ENCODE measurements around the gene TRIM69.
A peak's percentile ranks its signal among the peaks of the same experiment; 100 is the strongest.
"Not testable (repeated sequence)": the region's sequence is repeated elsewhere in the genome, so short reads cannot be mapped to it uniquely, and the experiment has no call there.

The TRIM69 gene

GRCh38 chr15:44716983-44717602 is 19.2 kb upstream of the TRIM69 start:
- DNase-seq = no peak

DNA sequence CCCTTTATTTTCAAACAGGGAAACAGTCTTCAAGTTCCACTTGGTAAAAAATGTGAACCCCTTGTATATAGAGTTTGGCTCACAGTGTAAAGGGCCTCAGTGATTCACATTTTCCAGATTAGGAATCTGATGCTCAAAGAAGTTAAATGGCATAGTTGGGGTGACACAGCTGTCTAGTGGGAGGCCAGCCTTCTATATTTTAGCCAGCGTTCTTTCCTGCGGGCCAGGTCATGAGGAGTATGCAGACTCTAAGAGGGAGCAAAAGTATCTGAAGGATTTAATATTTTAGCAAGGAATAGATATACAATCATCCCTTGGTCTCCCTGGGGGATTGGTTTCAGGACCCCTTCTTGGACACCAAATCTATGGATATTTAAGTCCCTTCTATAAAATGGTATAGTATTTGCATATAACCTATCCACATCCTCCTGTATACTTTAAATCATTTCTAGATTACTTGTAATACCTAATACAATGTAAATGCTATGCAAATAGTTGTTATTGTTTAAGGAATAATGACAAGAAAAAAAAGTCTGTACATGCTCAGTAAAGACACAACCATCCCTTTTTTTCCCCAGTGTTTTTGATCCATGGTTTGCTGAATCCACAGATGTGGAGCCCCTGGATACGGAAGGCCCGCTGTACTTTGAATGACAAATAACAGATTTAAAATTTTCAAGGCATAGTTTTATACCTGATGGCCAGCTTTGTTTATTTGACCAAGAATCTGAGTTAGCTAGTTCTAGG is 18.0 kb upstream of the TRIM69 start:
- DNase-seq = no peak

- no peak for DNase-seq
These were observed 17.4 kb upstream of the TRIM69 start for GRCh38 chr15:44718927-44719292.

- no peak for DNase-seq
These were observed 16.9 kb upstream of the TRIM69 start for GRCh38 chr15:44719293-44719999.

DNA sequence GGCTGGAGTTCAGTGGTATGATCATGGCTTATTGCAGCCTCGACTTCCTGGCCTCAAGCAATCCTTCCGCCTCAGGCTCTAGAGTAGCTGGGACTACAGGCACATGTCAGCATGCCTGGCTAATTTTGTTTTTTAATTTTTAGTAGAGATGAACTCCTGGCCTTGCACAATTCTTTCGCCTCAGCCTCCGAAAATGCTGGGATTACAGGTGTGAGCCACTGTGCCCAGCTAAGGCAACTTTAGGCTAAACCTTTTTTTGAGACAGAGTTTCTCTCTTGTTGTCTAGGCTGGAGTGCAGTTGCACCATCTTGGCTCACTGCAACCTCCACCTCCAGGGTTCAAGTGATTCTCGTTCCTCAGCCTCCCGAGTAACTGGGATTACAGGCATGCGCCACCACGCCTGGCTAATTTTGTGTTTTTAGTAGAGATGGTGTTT is 16.3 kb upstream of the TRIM69 start:
- DNase-seq = not testable (repeated sequence)

GRCh38 chr15:44720460-44721176 is 15.7 kb upstream of the TRIM69 start:
- no peak for DNase-seq

DNA sequence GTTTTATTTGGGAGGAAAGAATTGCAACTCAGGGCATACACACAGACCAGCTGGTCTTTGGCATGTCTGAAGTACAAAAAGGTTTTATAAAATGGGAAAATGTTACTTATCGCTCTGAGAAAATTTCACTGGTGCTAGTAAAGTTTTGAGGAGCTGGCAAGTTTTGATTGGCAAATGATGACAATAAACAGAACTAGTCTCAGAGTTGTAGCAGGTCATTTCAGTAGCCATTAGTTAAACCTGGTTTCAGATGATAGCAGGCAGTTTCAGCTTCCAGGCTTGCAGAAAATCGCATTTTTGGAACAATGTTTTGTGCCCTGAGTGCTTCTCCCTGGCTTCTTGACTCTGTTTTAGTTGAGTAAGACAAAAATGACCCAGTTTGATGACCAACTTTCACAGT is 14.3 kb upstream of the TRIM69 start:
- DNase-seq = no peak

- DNase-seq = no peak
These were observed 10.2 kb upstream of the TRIM69 start for GRCh38 chr15:44726136-44726535.

- peak; percentile 95 for DNase-seq
These were observed 9.5 kb upstream of the TRIM69 start for GRCh38 chr15:44726568-44727484.

GRCh38 chr15:44727485-44728231 is 8.7 kb upstream of the TRIM69 start:
- DNase-seq = no peak

DNA sequence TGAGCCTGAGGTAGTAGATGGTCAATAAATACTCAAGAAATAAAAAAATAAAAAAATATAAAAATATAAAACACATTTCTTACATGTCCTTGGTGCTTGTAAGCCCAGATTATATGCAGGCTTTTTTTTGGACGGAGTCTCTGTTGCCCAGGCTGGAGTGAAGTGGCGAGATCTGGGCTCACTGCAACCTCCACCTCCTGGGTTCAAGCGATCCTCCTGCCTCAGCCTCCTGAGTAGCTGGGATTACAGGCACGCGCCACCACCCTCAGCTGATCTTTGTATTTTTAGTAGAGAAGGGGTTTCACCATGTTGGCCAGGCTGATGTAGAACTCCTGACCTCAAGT is 8.1 kb upstream of the TRIM69 start:
- not testable (repeated sequence) for DNase-seq

DNA sequence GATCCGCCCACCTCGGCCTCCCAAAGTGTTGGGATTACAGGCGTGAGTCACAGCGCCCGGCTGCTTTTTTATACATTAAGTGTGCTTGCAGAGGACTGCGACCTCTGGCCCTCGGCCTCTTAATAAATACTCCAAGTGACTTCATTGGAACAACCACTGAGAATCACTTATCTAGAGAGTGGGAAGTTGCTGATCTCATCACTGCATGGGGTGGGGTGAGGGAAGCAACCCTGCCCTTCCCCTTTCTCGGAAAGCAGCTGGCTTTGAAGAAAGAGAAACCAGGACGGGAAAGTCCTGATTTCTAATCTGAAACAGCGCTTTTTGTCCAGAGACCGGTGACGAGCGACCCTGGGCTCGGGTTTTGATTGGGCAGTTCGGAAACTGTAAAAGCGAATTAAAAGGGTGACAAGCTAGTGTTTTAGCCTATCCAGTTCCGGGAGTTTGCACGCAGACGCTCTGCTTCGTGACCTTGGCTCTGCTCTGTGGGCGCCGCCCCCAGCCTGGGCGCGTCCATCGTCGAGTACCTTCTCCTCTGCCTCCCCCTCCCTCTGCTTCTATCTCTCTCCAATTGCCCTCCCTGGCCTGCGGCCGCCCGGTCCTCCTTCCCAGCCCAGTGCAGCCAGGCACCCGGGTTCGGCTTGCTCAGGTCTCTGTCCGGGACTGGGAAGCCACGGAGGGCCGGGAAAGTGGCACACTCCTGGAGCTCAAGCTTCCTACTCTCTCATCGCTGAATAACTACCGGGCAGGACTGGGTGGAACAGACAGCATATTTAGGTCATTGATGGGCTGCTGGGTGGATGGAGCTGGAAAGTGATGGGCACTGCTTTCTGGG is 7.5 kb upstream of the TRIM69 start:
- peak; percentile 98 for DNase-seq

DNA sequence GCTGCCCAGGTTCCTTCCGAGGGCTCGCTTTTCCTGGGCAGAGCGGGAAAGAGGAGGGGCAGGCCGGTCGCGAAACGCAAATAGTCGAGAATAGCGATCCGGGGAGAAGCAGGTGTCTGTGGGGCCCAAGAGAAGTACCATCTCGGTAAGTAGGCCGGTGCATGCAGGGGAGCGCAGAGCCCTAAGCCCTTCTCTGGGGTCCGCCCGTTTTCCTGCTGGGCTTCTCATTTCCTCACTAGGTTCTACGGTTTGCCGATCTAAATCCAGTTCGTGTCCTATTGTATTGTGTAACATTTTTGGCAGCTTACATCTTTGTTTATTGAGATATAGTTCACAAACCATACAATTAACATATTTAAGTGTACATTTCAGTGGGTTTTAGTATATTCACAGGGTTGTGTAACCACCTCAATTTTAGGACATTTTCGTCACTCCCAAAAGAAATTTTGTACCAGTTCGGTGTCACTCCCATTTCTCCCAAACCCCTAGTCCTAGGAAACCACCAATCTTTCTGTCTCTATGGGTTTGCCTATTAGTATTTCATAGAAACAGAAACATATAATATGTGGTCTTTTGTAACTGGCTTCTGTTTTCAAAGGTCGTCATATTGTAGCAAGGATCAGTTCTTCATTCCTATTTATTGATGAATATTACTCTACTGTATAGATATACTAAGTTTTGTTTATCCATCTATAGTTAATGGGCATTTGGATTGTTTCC is 6.8 kb upstream of the TRIM69 start:
- DNase-seq = peak; percentile 23

- no peak for DNase-seq
These were observed 1.4 kb upstream of the TRIM69 start for GRCh38 chr15:44734839-44735481.

- DNase-seq = peak; percentile 10
These were observed 697 bp upstream of the TRIM69 start for GRCh38 chr15:44735482-44736180.

- DNase-seq = peak; percentile 48
These were observed 2.1 kb downstream of the TRIM69 start for GRCh38 chr15:44738340-44738984.

DNA sequence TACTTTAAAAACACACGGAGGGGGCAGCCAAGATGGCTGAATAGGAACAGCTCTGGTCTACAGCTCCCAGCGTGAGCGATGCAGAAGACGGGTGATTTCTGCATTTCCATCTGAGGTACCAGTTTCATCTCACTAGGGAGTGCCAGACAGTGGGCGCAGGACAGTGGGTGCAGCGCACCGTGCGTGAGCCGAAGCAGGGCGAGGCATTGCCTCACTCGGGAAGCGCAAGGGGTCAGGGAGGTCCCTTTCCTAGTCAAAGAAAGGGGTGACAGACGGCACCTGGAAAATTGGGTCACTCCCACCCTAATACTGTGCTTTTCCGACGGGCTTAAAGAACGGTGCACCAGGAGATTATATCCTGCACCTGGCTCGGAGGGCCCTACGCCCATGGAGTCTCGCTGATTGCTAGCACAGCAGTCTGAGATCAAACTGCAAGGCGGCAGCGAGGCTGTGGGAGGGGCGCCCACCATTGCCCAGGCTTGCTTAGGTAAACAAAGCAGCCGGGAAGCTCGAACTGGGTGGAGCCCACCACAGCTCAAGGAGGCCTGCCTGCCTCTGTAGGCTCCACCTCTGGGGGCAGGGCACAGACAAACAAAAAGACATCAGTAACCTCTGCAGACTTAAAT is 3.0 kb downstream of the TRIM69 start:
- DNase-seq = not testable (repeated sequence)

GRCh38 chr15:44743454-44743853 is 7.1 kb downstream of the TRIM69 start:
- DNase-seq = not testable (repeated sequence)
